GM23248 (cell line): ENCODE data around the gene OR2B2.

ENCODE experiments used
- EZH2 ChIP-seq: fragments of 200-600 bp; sonication (generic); IDR thresholded peaks from 2 replicates; pipeline ENCODE4 v1.6.1; 2018; ENCODE audit warnings: antibody characterized with exemption, mild to moderate bottlenecking; ENCODE audit not compliant: insufficient read depth, poor library complexity, severe bottlenecking
- EZH2phosphoT487 ChIP-seq: fragments of 200-600 bp; sonication (generic); IDR thresholded peaks from 2 replicates; pipeline ENCODE4 v1.6.1; 2018; ENCODE audit warnings: antibody characterized with exemption, moderate library complexity, mild to moderate bottlenecking, low read depth; ENCODE audit not compliant: insufficient read depth

- TF ChIP-seq EZH2 (no peak), EZH2phosphoT487 (no peak)
Measured at GRCh38 chr6:27899543-27899942, 12.7 kb downstream of the OR2B2 start.
